DND-41 (cell line): Measurements from ENCODE around the gene TRERF1.

ENCODE experiments used
- CTCF ChIP-seq: IDR thresholded peaks from 2 replicates; pipeline ENCODE4 v1.5.1; 2012; ENCODE audit warnings: borderline replicate concordance, low read length, moderate library complexity, mild to moderate bottlenecking; ENCODE audit not compliant: poor library complexity, severe bottlenecking; ENCODE audit errors: extremely low read depth
- EZH2 ChIP-seq: IDR thresholded peaks from 3 replicates; pipeline ENCODE4 v1.6.1; 2012; ENCODE audit warnings: borderline replicate concordance, low read depth, mild to moderate bottlenecking, moderate library complexity, low read length, inconsistent platforms; ENCODE audit not compliant: severe bottlenecking

DNA sequence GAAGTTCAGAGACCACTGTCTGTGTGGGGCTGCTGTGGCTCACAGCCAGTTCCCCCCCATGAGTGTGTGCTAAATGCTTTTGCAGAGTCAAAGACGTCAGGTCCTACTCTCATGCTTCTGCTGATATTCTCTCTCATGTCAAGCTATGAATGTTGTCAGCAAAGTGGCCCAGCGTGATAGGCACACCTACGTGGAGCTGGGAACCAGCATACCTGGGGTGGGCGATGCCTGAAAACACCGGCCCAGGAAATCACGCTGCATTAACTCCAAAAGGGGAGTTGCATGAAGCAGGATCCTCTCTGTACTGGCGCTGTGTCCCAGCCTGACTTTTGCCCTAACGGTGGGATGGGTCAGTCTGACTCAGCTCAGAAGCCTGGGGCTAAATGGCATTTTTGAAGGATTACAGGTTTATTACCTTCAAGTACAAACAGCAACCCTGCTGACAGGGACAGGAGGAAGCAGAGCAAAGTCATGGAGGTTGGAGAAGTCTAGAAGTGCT lies 225.0 kb downstream of the TRERF1 start:
- TF ChIP-seq CTCF = no peak
- TF ChIP-seq EZH2 = no peak
